GDM1 (cell line): ENCODE measurements around the gene GABPB1.

Experiments
- DNase-seq: peaks from one replicate; lab custom pipeline; 2025; lab: John Stamatoyannopoulos, UW

The GABPB1 gene

GRCh38 chr15:50277370-50277769, 77.6 kb downstream of the GABPB1 start:
- DNase-seq, result no peak

- DNase-seq, result no peak
Measured at GRCh38 chr15:50275908-50276307, 79.1 kb downstream of the GABPB1 start.

- DNase-seq, result no peak
Measured at GRCh38 chr15:50275091-50275490, 79.9 kb downstream of the GABPB1 start.

- DNase-seq, result no peak
Measured at GRCh38 chr15:50267577-50267976, 87.4 kb downstream of the GABPB1 start.

GRCh38 chr15:50265620-50266019, 89.4 kb downstream of the GABPB1 start, which contains the start of gene HDC:
TSS of gene HDC (minus strand) at chr15:50265726. CDS start at chr15:50265623, 103 bp downstream.
- DNase-seq, result no peak

- peak; percentile 13 for DNase-seq
Measured at GRCh38 chr15:50262533-50262932, 92.5 kb downstream of the GABPB1 start.

- DNase-seq, result no peak
Measured at GRCh38 chr15:50261981-50262380, 93.0 kb downstream of the GABPB1 start.

GRCh38 chr15:50260969-50261496, 94.0 kb downstream of the GABPB1 start:
- DNase-seq, result no peak

- no peak for DNase-seq
Measured at GRCh38 chr15:50259276-50259675, 95.7 kb downstream of the GABPB1 start.

- DNase-seq, result no peak
Measured at GRCh38 chr15:50257924-50258323, 97.1 kb downstream of the GABPB1 start.

- no peak for DNase-seq
Measured at GRCh38 chr15:50257332-50257731, 97.7 kb downstream of the GABPB1 start.

- DNase-seq, result no peak
Measured at GRCh38 chr15:50256188-50257041, 98.6 kb downstream of the GABPB1 start.

- DNase-seq, result no peak
Measured at GRCh38 chr15:50252556-50252955, 102.4 kb downstream of the GABPB1 start.

GRCh38 chr15:50251638-50252182, 103.3 kb downstream of the GABPB1 start:
- DNase-seq, result no peak

GRCh38 chr15:50250760-50251394, 104.1 kb downstream of the GABPB1 start:
- DNase-seq, result no peak

- DNase-seq, result no peak
Measured at GRCh38 chr15:50249704-50250103, 105.3 kb downstream of the GABPB1 start.

GRCh38 chr15:50248994-50249582, 105.9 kb downstream of the GABPB1 start:
- no peak for DNase-seq

- peak; percentile 65 for DNase-seq
Measured at GRCh38 chr15:50247819-50248655, 107.0 kb downstream of the GABPB1 start.

- DNase-seq, result no peak
Measured at GRCh38 chr15:50246631-50247030, 108.4 kb downstream of the GABPB1 start.

- no peak for DNase-seq
Measured at GRCh38 chr15:50244959-50245624, 109.9 kb downstream of the GABPB1 start.

- DNase-seq, result no peak
Measured at GRCh38 chr15:50244153-50244552, 110.8 kb downstream of the GABPB1 start.
